ACHN (cell line): ENCODE results near the gene IL17REL.

Experiments used
- DNase-seq: peaks from one replicate; pipeline ENCODE4 v3.0.0-alpha.2; 2015
- in situ Hi-C: cut with HindIII; loops from 2 replicates; pipeline ENCODE4 v1.10.0; 2017; ENCODE audit warnings: low sequenced_read_pairs, low pct_ligation_motif_present, low pct_unique_long_range_greater_than_20kb

IL17REL gene

GRCh38 chr22:50012211-50013181 is at the start of gene IL17REL:
TSS of gene IL17REL (minus strand) at chr22:50012765. CDS start at chr22:50012646, 119 bp downstream.
- no peak for DNase-seq
- in situ Hi-C loops, result no loop called here

GRCh38 chr22:50061824-50062355 is 49.3 kb upstream of the IL17REL start:
- no peak for DNase-seq
- in situ Hi-C loops, result no loop called here

DNA sequence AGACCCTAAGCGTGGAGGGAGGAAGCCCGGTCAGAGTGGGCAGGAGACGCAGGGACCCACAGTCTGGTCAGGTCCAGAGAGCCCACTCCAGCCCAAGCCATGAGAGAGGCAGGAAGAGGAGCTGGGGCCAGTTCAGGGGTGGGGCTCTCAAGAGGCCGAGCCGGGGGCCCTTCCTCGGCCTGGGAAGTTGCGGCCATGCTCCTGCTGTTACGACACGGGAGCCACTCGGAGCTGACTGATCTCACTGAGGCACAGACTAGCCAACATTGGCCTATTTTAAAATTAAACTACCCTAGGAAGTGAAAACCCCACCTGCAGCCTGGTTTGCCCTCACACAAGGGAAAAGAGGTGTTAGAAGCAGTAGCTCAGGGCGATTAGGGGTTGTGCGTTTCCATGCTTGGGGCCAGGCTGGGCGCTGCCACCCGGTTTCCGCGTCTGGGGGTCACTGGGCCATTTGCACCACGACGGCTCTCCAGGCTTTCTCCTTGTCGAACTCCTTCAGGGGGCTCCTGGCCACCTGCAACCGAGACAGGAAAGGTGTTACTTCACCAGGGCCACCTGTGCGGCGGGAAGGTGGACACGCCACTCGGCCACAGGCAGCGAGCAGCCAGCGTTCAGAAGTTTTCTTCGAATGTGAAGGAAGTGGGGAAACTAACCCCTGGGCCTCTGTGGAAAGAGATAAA is 48.7 kb upstream of the IL17REL start:
- DNase-seq, result no peak

GRCh38 chr22:50060441-50061140 is 48.0 kb upstream of the IL17REL start:
- in situ Hi-C loops, result no loop called here
- no peak for DNase-seq

More for the DNA sequence above, 48.7 kb upstream of the IL17REL start:
- in situ Hi-C loops, result no loop called here

GRCh38 chr22:50059881-50060262 is 47.3 kb upstream of the IL17REL start:
- in situ Hi-C loops, result no loop called here
- no peak for DNase-seq

DNA sequence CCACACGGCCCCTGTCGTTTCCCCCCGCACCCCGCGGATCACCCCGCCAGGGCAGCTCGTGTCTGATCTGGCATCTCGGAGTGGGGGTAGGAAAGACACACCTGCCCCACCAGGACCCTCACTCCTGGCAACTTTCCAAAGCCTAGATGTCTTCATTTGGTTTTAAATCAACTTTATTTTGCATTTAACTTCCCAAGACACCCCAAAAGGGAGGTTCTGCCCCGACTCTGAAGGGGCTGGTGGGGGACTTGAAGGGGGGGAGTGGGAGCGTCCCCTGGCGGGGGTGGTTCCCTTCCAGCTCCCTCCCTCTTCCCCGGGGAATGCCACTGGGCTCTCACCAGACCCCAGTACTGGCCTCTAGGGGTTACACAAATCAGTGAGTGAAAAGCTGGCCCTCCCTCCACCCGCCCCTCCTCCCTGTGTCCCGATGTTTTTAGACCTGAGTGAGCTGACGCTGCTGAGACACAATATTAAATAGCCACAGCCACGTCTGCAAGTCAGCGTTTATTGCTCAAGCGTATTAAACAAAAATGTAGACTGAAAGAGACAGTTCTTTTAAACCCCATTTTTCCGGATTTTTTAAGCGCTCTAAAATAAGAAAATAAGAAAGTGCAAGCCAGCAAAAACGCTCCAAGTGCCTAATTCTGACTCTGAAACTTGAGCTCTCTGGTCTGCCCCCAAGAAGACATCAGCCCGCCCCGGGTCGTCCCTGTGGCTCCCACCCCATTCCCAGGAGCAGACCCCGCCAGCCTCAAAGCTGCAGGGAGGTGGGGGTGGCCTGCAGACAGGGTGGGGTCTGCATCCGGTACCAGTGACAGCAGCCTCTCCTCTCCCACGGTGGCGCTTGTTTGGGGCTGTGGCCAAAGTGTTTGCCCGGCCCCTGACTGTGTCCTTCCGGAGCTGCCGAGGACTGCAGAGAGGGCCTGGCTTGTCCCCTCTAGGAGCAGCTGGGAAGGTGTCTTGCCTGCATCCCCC is 46.6 kb upstream of the IL17REL start:
- in situ Hi-C loops, result no loop called here
- peak; percentile 3 for DNase-seq

DNA sequence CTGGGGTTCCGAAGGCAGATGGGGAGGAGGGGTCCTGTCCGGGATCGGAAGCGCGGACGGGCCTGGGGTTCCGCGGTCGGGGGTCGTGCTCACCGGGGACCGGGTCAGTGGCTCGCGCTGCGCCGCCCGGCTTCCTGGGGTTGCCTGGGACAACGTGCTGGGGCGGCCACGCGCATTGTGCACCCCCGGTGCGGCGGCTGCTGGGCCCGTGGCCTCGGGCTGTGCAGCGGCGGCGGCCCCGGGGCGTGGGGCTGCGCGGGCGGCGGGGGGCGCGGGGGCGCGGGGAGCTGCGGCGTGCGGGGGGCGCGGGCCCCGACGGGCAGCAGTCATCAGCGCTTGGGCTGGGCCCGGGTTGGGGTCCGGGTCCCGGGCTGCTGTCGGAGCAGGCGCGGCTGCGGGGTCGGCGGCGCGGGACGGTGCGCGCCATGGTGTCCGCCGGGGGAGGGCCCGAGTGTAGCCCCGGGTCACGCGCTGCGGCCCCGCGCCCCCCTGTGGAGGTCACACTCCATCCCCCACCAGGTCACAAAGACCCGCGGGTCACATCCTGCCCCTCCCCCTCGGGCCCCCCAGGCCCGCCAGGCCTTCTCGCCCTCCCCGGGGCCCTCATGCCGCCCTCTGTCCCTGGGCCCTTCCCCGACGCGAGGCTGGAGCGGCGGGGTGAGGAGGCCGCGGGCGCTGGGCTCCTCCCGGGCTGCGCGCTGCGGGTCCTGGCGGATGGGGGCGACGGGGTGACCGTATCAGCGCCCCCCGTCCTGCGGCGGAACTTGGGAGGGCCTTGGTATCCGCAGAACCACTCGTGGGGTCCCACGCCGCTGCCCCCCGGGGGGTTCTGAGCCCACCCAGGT is 45.7 kb upstream of the IL17REL start, which contains the start of gene TTLL8:
TTLL8 (minus strand) TSS at position 238 of the 845 bp plus-strand sequence.
- in situ Hi-C loops, result no loop called here
- no peak for DNase-seq

DNA sequence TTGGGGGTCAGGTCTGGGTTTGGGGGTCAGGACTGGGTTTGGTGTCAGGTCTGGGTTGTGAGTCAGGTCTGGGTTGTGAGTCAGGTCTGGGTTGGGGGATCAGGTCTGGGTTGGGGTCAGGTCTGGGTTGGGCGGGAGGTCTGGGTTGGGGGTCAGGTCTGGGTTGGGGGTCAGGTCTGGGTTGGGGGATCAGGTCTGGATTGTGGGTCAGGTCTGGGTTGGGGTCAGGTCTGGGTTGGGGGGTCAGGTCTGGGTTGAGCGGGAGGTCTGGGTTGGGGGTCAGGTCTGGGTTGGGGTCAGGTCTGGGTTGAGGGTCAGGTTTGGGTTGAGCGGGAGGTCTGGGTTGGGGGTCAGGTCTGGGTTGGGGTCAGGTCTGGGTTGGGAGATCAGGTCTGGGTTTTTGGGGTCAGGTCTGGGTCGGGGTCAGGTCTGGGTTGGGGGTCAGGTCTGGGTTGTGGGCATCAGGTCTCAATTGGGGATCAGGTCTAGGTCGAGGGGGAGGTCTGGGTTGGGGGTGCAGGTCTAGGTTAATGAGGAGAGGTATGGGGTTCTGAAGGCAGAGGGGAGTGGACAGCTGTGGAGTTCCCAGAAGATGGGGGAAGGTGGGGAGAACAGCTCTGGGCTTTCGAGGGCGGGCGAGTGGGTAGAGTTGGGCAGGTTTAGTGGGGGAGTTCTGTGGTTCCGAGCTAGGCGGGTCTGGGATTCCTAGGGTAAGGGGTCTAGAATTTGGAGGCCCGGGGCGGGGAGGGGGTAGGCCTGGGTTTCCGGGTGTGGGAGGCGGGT is 44.9 kb upstream of the IL17REL start:
- no peak for DNase-seq
- in situ Hi-C loops, result no loop called here

DNA sequence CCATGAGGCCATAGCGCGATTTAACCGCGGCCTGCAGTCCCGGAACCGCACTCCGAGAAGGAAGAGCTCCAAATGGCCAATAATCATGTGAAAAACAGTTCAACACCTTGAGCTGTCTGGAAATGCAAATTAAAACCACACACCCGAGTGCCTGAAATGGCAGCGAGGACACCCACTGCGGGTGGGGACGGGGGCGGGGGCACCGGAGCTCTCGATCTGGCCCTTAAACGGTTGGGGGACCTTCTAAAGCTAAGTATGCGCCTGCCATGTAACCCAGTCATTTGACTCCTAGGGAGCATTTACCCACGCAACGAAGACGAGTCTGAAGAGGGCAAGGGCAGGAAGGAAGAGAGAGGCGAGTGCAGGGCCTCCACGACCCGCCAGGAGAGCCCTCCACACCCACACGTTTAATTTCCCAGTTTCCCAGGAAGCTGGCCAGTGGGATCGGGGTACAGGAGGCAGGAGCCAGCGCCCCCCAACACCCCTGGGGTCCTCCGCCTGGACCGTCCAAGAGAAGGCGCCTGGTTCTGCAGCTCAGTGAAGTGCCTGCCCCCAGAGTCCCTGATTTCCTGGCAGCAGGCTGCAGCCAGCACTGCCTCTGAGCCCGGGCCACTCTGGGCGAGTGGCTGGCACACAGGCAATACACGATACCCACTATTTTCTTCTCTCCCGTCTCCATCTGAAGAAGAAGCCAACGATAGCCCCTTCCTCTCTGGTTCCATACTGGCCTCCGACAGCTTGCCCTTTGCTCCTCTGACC is 43.8 kb upstream of the IL17REL start:
- no peak for DNase-seq
- in situ Hi-C loops, result no loop called here

DNA sequence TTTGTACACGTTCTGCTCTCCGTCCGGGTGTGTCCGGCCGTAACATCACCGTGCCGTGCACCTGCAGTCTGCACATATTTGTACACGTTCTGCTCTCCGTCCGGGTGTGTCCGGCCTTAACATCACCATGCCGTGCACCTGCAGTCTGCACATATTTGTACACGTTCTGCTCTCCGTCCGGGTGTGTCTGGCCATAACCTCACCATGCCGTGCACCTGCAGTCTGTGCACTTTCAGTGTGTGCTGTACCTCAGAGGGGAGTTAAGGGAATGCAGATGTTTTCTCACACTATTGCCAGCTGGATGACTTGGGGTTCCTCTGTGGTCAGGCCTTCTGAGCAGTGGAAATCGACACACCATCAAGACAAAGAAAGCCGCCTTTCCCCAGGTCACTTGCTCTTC is 41.3 kb upstream of the IL17REL start:
- in situ Hi-C loops, result no loop called here
- no peak for DNase-seq

DNA sequence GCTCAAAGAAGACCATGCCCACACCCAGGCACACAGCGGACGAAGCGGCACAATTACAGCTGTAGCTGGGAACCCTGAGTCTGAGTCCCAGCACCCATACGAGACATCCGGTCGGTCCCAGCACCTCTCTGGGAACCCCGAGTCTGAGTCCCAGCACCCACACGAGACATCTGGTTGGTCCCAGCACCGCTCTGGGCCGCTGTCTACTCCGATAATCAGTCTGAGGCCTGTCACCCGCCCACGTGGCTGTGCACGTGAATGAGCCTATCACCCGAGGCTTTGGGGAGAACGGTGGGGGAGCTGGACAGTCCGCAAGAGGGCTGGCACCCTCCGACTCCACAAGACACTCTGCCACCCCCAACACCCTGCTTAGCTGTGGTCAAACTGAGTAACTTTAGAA is 39.4 kb upstream of the IL17REL start:
- in situ Hi-C loops, result no loop called here
- no peak for DNase-seq

- in situ Hi-C loops, result no loop called here
- no peak for DNase-seq
Observed at GRCh38 chr22:50049299-50050195, 37.0 kb upstream of the IL17REL start.

DNA sequence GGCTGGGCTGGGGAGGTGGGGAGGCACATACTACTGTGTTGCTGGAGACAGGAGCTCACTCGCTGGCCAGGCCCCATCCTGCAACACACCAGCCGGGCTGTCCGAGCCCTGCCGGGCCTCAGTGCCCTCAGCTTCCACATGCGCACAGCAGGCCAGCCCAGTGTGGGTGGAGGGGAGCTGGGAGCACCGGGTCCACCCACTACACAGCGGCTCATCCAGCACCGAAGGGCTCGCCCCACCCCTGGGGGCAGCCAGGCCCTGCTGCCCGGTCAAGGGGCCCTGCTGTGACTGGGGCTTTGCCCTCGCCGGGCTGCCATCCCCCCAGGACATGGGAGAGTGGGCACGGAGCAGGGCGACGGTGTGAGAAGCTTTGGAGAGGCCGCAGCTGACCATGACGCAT is 36.3 kb upstream of the IL17REL start:
- in situ Hi-C loops, result no loop called here
- DNase-seq, result no peak

DNA sequence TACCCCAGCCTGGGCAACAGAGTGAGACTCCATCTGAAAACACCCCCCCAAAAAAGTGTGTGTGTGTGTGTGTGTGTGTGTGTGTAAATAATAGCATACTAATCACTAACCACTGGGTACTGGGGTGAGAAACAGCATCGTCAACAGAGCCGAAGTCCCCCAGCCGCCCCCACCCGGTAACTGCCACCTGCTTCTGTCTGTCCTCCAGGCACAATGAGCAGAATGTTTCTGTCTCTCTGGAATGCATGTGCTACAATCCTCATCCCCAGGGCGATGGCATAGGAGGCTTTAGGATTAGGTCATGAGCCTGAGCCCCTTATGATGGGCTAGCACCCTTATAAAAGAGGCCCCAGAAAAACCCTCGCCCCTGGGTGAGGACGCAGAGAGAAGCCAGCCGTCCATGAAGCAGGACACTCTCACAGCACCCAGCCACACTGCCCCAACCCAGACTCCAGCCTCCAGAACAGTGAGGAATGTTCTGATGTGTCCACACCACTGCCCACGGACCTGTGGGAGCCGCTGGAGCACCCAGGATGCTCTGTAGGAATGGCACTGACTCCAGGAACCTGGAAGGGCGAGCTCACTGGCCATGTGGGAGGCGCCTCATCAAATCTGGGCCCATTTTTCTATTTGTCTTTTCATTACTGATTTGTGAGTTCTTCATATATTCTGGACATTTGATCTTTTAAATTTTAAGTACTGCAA is 35.6 kb upstream of the IL17REL start:
- no peak for DNase-seq
- in situ Hi-C loops, result no loop called here
